Neural progenitor cell (in vitro differentiated cells): Measurements from ENCODE around the gene HECTD3. TPM values are rescaled to one million over a fixed set of nuclear protein-coding genes. Genes with fewer than 3 reads are reported as not detected.
"Not testable (repeated sequence)": the region's sequence is repeated elsewhere in the genome, so short reads cannot be mapped to it uniquely, and the experiment has no call there.

Experiments
- DNase-seq: peaks from one replicate; pipeline ENCODE4 v3.0.0-alpha.2; 2016; ENCODE audit warnings: low spot score
- H2AFZ ChIP-seq: fragments of 200-600 bp; sonication (generic); replicated peaks from 2 replicates; pipeline ENCODE4 v1.6.1; 2016; ENCODE audit warnings: antibody characterized with exemption
- H3F3A ChIP-seq: fragments of 200-600 bp; sonication (generic); 2 replicates; pipeline ENCODE4 v1.6.1; 2016; ENCODE audit warnings: antibody characterized with exemption, low read depth
- H3K27ac ChIP-seq: fragments of 200-600 bp; sonication (generic); 2 replicates; pipeline ENCODE4 v1.5.1; 2016; ENCODE audit warnings: mild to moderate bottlenecking
- H3K27me3 ChIP-seq: fragments of 200-600 bp; sonication (generic); 2 replicates; pipeline ENCODE4 v1.6.1; 2016; ENCODE audit warnings: mild to moderate bottlenecking, moderate library complexity
- H3K36me3 ChIP-seq: fragments of 200-600 bp; sonication (generic); 2 replicates; pipeline ENCODE4 v1.5.1; 2016
- H3K4me1 ChIP-seq: fragments of 200-600 bp; sonication (generic); 2 replicates; pipeline ENCODE4 v1.6.1; 2016; ENCODE audit warnings: mixed run types
- H3K4me2 ChIP-seq: fragments of 200-600 bp; sonication (generic); 2 replicates; pipeline ENCODE4 v1.6.1; 2016
- H3K4me3 ChIP-seq: fragments of 200-600 bp; sonication (generic); 2 replicates; pipeline ENCODE4 v1.5.1; 2016
- H3K79me2 ChIP-seq: fragments of 200-600 bp; sonication (generic); 2 replicates; pipeline ENCODE4 v1.6.1; 2016; ENCODE audit warnings: low read depth
- H3K9ac ChIP-seq: fragments of 200-600 bp; sonication (generic); 2 replicates; pipeline ENCODE4 v1.6.1; 2016
- H3K9me3 ChIP-seq: fragments of 200-600 bp; sonication (generic); 2 replicates; pipeline ENCODE4 v1.5.1; 2016; ENCODE audit warnings: low read depth
- H4K20me1 ChIP-seq: fragments of 200-600 bp; sonication (generic); 2 replicates; pipeline ENCODE4 v1.6.1; 2016; ENCODE audit warnings: low read depth
- H3K27ac Mint-ChIP-seq: 3 replicates; pipeline ENCODE4 v1.8.0; 2021; ENCODE audit warnings: mixed read lengths
- H3K27me3 Mint-ChIP-seq: 2 replicates; pipeline ENCODE4 v1.8.0; 2022; ENCODE audit warnings: low read depth, mild to moderate bottlenecking, inconsistent platforms, moderate library complexity, mixed read lengths; ENCODE audit not compliant: insufficient read depth
- H3K36me3 Mint-ChIP-seq: 3 replicates; pipeline ENCODE4 v1.8.0; 2021; ENCODE audit warnings: mixed read lengths
- H3K4me1 Mint-ChIP-seq: 3 replicates; pipeline ENCODE4 v1.8.0; 2021; ENCODE audit warnings: mixed read lengths
- H3K4me3 Mint-ChIP-seq: 3 replicates; pipeline ENCODE4 v1.8.0; 2021; ENCODE audit warnings: mild to moderate bottlenecking, moderate library complexity, mixed read lengths
- H3K9me3 Mint-ChIP-seq: 3 replicates; pipeline ENCODE4 v1.8.0; 2020; ENCODE audit warnings: mixed read lengths
- EZH2 ChIP-seq: fragments of 200-600 bp; sonication (generic); IDR thresholded peaks from 2 replicates; pipeline ENCODE4 v1.6.1; 2017; ENCODE audit warnings: antibody characterized with exemption, mild to moderate bottlenecking, moderate library complexity
- EZH2phosphoT487 ChIP-seq: fragments of 200-600 bp; sonication (generic); IDR thresholded peaks from 2 replicates; pipeline ENCODE4 v1.6.1; 2017; ENCODE audit warnings: antibody characterized with exemption
- total RNA-seq: library from RNA; depleted of rRNA; stranded (reverse); fragments of >200 nt; gene quantifications from 2 replicates; pipeline ENCODE4 v1.2.3, GENCODE V29; 2015; ENCODE audit warnings: low replicate concordance
- TF ChIP-seq, protein P1 (sequence below): fragments of 200-600 bp; sonication (generic); IDR thresholded peaks from 2 replicates; pipeline ENCODE4 v1.5.1; 2017; ENCODE audit warnings: antibody characterized with exemption, mild to moderate bottlenecking

HECTD3 gene
- total RNA-seq, 1 donor from 2014 or later: 13.1 TPM

DNA sequence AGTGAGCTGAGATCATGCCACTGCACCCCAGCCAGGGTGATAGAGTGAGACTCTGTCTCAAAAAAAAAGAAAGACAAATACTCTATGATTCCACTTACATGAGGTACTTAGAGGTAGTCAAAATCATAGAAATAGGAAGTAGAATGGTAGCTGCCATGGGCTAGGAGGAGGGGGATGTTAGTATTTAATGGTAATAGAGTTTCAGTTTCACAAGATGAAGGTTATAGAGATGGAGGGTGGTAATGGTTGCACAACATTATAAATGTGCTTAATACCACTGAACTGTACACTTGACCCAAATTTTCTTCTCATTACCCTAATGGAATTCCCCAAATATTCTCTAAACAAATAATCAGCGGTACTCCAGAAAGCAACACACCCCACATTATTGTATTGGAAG is 37.5 kb downstream of the HECTD3 start:
- H3K36me3 Mint-ChIP-seq: peaks cover 31% of the 10 kb centered on the region

DNA sequence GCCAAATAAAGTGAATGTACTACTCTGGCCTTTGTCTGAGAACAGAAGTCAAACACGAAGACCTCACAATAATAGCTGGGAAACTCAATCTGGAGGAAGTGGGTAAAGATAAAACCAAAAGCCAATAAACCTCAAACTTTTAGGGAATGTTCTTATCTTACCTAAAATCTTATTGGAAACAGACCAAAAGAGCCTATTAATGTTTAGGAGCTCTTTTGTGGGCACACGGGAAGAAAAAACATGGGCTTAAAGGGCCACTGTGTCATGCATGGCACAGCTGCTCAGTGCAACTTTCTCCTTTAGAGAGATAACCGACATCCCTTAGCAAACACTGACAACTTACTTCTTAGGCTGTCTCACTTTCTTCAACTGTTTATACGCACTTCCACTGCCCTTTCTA is 40.8 kb downstream of the HECTD3 start:
- DNase-seq: no peak
- no peaks in the 10 kb centered on the region for H4K20me1 ChIP-seq
- H3K4me2 ChIP-seq: no peak overlapping the region
- H3K36me3 ChIP-seq: no peaks in the 10 kb centered on the region
- no peaks in the 10 kb centered on the region for H3K79me2 ChIP-seq
- no peaks in the 10 kb centered on the region for H3K9me3 ChIP-seq
- H3K27ac ChIP-seq: no peak overlapping the region
- H3K4me3 ChIP-seq: no peak overlapping the region
- H3K36me3 Mint-ChIP-seq: peaks cover 4% of the 10 kb centered on the region
- H3K4me1 ChIP-seq: no peaks in the 10 kb centered on the region
- TF ChIP-seq, protein P1, sequence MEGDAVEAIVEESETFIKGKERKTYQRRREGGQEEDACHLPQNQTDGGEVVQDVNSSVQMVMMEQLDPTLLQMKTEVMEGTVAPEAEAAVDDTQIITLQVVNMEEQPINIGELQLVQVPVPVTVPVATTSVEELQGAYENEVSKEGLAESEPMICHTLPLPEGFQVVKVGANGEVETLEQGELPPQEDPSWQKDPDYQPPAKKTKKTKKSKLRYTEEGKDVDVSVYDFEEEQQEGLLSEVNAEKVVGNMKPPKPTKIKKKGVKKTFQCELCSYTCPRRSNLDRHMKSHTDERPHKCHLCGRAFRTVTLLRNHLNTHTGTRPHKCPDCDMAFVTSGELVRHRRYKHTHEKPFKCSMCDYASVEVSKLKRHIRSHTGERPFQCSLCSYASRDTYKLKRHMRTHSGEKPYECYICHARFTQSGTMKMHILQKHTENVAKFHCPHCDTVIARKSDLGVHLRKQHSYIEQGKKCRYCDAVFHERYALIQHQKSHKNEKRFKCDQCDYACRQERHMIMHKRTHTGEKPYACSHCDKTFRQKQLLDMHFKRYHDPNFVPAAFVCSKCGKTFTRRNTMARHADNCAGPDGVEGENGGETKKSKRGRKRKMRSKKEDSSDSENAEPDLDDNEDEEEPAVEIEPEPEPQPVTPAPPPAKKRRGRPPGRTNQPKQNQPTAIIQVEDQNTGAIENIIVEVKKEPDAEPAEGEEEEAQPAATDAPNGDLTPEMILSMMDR: no peak
- TF ChIP-seq EZH2 (no peak), EZH2phosphoT487 (no peak)
- peaks cover 5% of the 10 kb centered on the region for H3F3A ChIP-seq
- no peaks in the 10 kb centered on the region for H3K4me1 Mint-ChIP-seq
- no peaks in the 10 kb centered on the region for H3K9me3 Mint-ChIP-seq
- no peak overlapping the region for H3K4me3 Mint-ChIP-seq
- no peaks in the 10 kb centered on the region for H3K27me3 ChIP-seq
- H2AFZ ChIP-seq: no peak overlapping the region
- no peak overlapping the region for H3K9ac ChIP-seq
- H3K27me3 Mint-ChIP-seq: peaks cover 2% of the 10 kb centered on the region
- H3K27ac Mint-ChIP-seq: no peak overlapping the region

More for the DNA sequence above, 37.5 kb downstream of the HECTD3 start:
- Histone ChIP-seq H3K27ac (no peak overlapping the region), H3K9me3 (no peaks in the 10 kb centered on the region), H3K4me3 (no peak overlapping the region), H3K9ac (no peak overlapping the region), H3K27me3 (no peaks in the 10 kb centered on the region), H3K36me3 (peaks cover 26% of the 10 kb centered on the region), H3K4me1 (no peaks in the 10 kb centered on the region), H2AFZ (no peak overlapping the region), H3K79me2 (no peaks in the 10 kb centered on the region), H3F3A (peaks cover 5% of the 10 kb centered on the region), H3K4me2 (no peak overlapping the region), H4K20me1 (no peaks in the 10 kb centered on the region)
- Mint-ChIP-seq H3K4me1 (no peaks in the 10 kb centered on the region), H3K27ac (no peak overlapping the region), H3K27me3 (no peaks in the 10 kb centered on the region), H3K4me3 (no peak overlapping the region), H3K9me3 (peaks cover 4% of the 10 kb centered on the region)
- TF ChIP-seq EZH2 (no peak), EZH2phosphoT487 (no peak)
- TF ChIP-seq, protein P1: no peak
- no peak for DNase-seq

DNA sequence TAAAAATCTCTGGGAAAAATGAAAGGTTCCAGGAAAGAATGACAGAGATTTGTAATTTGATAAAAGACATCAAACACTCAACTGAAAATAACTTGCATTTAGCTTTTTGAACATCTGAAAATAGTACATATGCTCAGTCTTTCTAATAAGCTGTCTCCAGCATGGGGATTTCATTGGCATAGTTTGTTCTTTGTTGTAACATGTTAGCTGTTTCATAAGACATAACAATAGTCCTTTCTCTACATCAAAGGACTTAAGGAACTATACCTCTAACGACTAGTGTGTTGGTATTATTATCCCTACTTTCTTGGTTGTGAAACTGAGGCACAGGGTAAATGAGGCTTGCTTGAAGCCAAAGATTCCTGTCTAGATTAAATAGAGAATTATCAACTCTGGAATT is 46.7 kb downstream of the HECTD3 start:
- no peak overlapping the region for H3K4me3 ChIP-seq
- no peaks in the 10 kb centered on the region for H3K36me3 ChIP-seq
- no peaks in the 10 kb centered on the region for H4K20me1 ChIP-seq
- no peak overlapping the region for H3K4me3 Mint-ChIP-seq
- no peak overlapping the region for H3K27ac Mint-ChIP-seq
- no peak overlapping the region for H3K27ac ChIP-seq
- H2AFZ ChIP-seq: no peak overlapping the region
- H3K9ac ChIP-seq: no peak overlapping the region
- H3K36me3 Mint-ChIP-seq: no peaks in the 10 kb centered on the region
- H3K27me3 Mint-ChIP-seq: peaks cover 2% of the 10 kb centered on the region
- H3K27me3 ChIP-seq: no peaks in the 10 kb centered on the region
- H3K4me2 ChIP-seq: no peak overlapping the region
- H3K4me1 ChIP-seq: no peaks in the 10 kb centered on the region
- H3K79me2 ChIP-seq: no peaks in the 10 kb centered on the region
- H3F3A ChIP-seq: no peaks in the 10 kb centered on the region
- no peak for DNase-seq
- TF ChIP-seq, protein P1: no peak
- TF ChIP-seq EZH2phosphoT487 (no peak), EZH2 (no peak)
- H3K9me3 Mint-ChIP-seq: no peaks in the 10 kb centered on the region
- H3K9me3 ChIP-seq: no peaks in the 10 kb centered on the region
- H3K4me1 Mint-ChIP-seq: no peaks in the 10 kb centered on the region

DNA sequence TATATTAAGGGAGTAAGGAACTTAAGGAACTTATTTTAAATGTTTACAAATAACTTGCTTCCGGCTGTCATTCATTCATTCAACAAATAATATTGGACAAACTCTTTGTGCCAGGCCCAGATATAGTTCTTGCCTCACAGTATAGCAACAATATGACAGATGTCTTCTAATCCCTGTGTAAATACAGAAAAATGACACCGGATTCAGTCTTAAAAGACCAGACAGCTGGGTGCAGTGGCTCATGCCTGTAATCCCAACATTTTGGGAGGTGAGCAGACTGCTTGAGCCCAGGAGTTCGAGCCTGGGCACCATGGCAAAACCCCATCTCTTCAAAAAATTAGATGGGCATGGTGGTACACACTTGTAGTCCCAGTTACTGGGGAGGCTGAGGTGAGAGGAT is 48.4 kb downstream of the HECTD3 start:
- DNase-seq: no peak
- Histone ChIP-seq H3K4me2 (no peak overlapping the region), H3F3A (no peaks in the 10 kb centered on the region), H3K27me3 (no peaks in the 10 kb centered on the region), H4K20me1 (no peaks in the 10 kb centered on the region), H3K4me1 (no peaks in the 10 kb centered on the region), H3K9ac (no peak overlapping the region), H3K79me2 (no peaks in the 10 kb centered on the region), H3K9me3 (no peaks in the 10 kb centered on the region), H3K36me3 (no peaks in the 10 kb centered on the region), H2AFZ (no peak overlapping the region), H3K27ac (no peak overlapping the region), H3K4me3 (no peak overlapping the region)
- H3K4me3 Mint-ChIP-seq: no peak overlapping the region
- H3K4me1 Mint-ChIP-seq: no peaks in the 10 kb centered on the region
- H3K9me3 Mint-ChIP-seq: no peaks in the 10 kb centered on the region
- no peaks in the 10 kb centered on the region for H3K36me3 Mint-ChIP-seq
- H3K27ac Mint-ChIP-seq: no peak overlapping the region
- no peaks in the 10 kb centered on the region for H3K27me3 Mint-ChIP-seq
- TF ChIP-seq EZH2phosphoT487 (no peak), EZH2 (no peak)
- TF ChIP-seq, protein P1: no peak

DNA sequence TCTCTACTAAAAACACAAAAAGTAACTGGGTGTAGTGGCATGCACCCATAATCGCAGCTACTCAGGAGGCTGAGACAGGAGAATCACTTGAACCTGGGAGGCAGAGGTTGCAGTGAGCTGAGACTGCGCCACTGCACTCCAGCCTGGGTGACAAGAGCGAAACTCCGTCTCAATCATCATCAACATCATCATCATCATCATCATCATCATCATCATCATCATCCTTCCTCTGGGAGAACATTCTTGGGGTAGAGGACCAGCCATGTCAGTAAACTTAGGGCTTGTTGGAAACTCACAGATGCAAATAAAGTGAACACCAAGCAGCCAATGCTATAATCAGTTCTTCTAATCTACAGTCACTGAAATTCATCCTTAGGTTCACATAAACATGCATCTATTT is 49.1 kb downstream of the HECTD3 start:
- not testable (repeated sequence) for H3K4me3 ChIP-seq, H3K36me3 Mint-ChIP-seq, H3K27me3 Mint-ChIP-seq, H4K20me1 ChIP-seq, H3K27ac Mint-ChIP-seq, H3K79me2 ChIP-seq, DNase-seq, H3K4me3 Mint-ChIP-seq, H3K4me1 ChIP-seq, H3K4me1 Mint-ChIP-seq, H3K4me2 ChIP-seq, H3K36me3 ChIP-seq, H3K9ac ChIP-seq, H3K27me3 ChIP-seq, H3K9me3 Mint-ChIP-seq, H3K27ac ChIP-seq, H3K9me3 ChIP-seq, H2AFZ ChIP-seq, H3F3A ChIP-seq
